GM19455 (cell line): Measurements from ENCODE around the gene ASPHD1.
"Not testable (repeated sequence)": the region's sequence is repeated elsewhere in the genome, so short reads cannot be mapped to it uniquely, and the experiment has no call there.

ENCODE experiments used
- ATAC-seq: cut with Tn5 transposase; IDR thresholded peaks from one replicate; pipeline ENCODE4 v1.9.1; 2021; ENCODE audit not compliant: unreplicated experiment

ASPHD1 gene

DNA sequence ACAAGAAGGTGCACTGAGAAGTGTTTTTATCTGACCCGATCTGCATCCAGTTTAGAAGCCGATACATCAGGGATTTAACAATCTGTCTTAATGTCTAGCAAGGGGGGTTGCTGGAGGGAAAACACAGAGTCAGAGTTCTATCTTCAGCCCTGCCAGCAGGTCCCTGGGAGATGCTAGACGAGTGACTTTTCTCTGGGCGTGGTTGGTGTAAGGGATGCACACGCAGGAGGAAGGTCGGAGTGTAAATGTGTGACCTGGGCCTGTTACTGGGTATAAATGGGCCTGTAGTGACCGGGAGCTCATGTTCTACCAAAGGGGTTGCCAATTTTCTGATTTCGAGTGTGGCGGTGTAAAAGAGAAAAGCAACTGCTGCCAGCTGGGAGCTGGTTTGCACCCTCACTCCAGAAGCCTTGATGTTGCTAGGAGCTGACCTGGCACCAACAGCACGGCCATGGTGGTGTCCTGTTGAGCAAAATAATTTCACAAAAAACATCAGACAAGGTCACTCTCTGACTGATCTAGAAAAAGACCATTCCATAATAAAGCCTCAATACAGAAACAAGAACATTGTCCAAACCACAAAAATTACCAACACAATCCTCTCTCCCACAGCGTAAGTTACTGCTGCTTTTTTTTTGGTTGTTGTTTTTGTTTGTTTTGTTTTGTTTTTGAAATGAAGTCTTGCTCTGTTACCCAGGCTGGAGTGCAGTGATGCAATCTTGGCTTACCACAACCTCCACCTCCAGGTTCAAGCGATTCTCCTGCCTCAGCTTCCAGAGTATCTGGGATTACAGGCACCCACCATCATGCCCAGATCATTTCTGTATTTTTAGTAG, 27.0 kb downstream of the ASPHD1 start:
- no peak for ATAC-seq

- ATAC-seq = not testable (repeated sequence)
These were observed 31.5 kb downstream of the ASPHD1 start for GRCh38 chr16:29931750-29932149.

DNA sequence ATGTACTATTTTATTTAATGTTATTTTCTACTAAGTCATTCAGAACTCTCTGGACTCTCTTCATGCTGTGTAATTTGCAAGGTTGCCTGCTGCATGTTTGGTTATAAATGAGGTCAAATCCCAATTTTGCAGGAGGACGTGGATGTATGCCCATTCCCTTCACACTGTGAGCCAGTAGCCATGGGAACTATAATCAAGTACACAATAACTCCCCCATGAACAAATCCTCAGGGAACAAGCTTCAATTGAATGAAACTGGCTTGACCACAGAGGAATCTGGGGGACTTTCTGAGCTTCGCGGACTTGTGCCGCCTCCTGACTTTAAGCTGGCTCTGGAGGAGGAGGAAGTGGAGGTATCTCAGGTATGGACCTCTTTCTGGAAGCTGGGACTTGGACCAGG, 40.4 kb downstream of the ASPHD1 start:
- no peak for ATAC-seq

DNA sequence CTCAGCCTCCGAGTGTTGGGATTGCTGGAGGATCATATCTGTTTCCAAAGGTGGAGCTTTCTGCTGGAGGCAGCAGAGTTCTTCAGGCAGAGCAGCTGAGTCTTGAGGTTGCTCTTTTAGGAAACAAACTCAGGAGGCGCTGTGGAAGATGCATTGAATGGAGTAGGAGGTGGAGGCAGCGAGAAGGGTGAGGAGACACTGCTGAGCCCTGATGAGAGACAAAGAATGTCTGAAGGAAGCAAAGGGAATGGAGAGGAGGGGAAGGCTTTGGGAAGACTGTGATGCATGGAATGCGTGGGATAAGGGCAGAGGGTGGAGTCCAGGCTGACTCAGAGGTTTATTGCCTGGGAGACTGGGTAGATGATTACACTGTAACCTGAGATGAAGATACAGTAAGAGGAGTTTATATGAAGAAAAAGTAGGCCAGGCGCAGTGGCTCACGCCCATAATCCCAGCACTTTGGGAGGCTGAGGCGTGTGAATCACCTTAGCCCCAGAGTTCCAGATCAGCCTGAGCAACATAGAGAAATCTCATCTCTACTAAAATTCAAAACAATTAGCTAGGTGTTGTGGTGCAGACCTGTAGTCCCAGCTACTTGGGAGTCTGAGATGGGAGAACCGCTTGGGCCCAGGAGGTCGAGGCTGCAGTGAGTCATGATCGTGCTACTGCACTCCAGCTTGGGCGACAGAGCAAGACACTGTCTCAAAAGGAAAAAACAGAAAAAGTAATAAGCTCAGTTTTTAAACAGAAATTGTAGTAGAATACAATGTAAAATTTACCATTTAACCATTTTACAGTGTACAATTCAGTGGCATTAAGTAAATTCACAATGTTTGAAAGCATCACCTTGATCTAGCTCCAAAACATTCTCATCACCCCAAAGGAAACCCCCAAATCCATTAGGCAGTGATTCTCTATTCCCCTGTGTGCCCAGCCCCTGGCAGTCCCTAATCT, 43.8 kb downstream of the ASPHD1 start:
- ATAC-seq = no peak

DNA sequence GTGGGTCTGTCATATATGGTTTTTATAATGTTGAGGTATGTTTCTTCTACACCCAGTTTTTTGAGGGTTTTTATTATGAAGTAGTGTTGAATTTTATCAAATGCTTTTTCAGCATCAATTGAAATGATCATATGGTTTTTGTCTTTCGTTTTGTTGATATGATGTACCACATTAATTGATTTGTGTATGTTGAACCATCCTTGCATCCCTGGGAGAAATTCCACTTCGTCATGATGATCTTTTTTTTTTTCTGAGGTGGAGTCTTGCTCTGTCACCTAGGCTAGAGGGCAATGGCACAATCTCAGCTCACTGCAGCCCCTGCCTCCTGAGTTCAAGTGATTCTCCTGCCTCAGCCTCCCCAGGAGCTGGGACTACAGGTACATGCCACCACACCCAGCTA, 47.6 kb downstream of the ASPHD1 start:
- ATAC-seq = no peak

DNA sequence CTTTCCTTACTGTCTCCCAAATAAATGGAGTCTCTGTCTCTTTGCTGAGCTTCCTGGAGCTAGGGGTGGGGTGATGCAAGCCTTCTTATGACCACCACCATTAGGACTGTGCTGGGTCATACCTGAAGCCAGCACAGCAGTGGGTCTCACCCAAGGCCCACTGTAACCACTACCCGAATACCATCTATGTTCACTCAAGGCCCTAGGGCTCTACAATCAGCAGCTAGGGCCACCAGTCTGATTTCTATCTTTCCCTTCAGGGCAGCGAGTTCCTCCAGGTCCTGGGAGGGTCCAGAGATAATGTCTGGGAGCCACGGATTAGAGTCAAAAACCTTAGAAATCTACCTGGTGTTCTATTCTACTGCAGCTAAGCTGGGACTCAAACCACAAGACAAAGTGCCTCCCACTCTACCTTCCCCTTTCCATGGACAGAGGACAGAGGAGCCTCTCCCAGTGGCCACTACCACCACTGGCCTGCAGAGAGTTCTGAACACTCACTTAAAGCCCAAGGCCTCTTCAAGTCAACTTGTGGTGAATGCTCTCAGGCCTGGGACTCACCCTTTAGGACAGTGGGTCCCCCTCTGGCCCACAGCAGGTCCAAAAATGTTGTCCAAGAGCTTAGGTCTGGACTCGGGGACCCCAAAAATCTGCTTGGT, 50.6 kb downstream of the ASPHD1 start:
- ATAC-seq = no peak

DNA sequence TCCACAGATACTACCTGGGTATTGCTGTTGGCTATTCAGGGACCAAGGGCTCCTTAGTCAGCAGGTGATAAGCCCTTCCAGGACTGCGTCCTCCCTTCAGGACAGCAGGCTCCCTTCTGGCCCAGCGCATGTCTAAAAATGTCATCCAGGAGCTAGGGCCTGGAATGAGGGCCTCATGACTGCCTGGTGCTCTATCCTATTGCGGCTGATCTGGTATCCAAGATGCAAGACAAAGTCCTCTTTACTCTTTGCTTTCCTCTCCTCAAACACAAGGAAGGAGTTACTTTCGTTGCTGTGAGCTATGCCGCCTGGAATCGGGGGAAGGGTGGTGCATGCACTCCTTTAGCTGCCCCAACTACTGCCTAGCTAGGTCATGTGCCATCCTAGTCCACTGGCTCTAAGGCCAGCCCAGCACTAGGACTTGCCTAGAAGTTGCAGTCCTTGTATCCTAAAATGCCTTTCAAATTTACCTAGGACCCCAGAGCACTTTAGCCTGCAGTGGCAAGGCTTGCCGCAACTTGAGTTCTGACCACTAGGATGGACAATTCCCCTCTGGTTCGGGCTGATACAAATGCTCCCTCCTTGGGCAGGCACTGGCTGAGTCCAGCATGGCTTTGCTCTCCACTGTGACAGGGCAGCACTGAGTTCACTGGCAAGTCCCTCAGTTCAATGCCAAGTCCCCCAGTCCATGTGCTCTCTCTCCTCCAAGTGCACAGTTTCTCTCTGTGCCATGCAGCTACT, 51.5 kb downstream of the ASPHD1 start:
- no peak for ATAC-seq
